B cell (primary cell): ENCODE measurements around the gene PAX2. TPM values are rescaled to one million over a fixed set of nuclear protein-coding genes. Genes with fewer than 3 reads are reported as not detected.

Experiments used
- ATAC-seq: fragments of 200-7000 bp; cut with Tn5 transposase; one replicate; pipeline ENCODE4 v1.10.0; 2021; ENCODE audit warnings: low read depth, mild to moderate bottlenecking, moderate number of reproducible peaks, moderate library complexity
- CTCF ChIA-PET: fragments of 350-600 bp; sonication (Branson Sonifier 250); formaldehyde crosslinking; loops from one replicate; lab custom pipeline; 2021; ENCODE audit warnings: antibody characterized with exemption, inconsistent platforms; lab: Charles Lee
- POLR2A ChIA-PET: fragments of 350-600 bp; sonication (Branson Sonifier 250); formaldehyde crosslinking; loops from one replicate; lab custom pipeline; 2021; ENCODE audit warnings: antibody characterized with exemption; lab: Charles Lee
- DNase-seq: peaks from one replicate; pipeline ENCODE4 v3.0.0; 2013
- H2AFZ ChIP-seq: 2 replicates; pipeline ENCODE4 v1.6.1; 2012; ENCODE audit warnings: mild to moderate bottlenecking, low read depth, low read length; ENCODE audit not compliant: insufficient read depth, poor library complexity, severe bottlenecking
- H3K27ac ChIP-seq, 2 donors: 1 replicate in 1 of 2; 2 replicates in 1 of 2; pipeline ENCODE4 v1.5.1; 2012 to 2013; ENCODE audit warnings: low read length in 2 of 2, mild to moderate bottlenecking in 2 of 2, moderate library complexity in 1 of 2
- H3K27me3 ChIP-seq, 4 experiments: fragments of 200-600 bp in 1 of 4; sonication (generic) in 1 of 4; replicated peaks in 1 of 4; 1 replicate in 2 of 4; 2 replicates in 2 of 4; pipeline versions ENCODE4 v1.6.1 to v1.7.0; 2013 to 2016; ENCODE audit warnings: low read length in 3 of 4, mild to moderate bottlenecking in 2 of 4, mixed read lengths in 1 of 4, moderate library complexity in 1 of 4; ENCODE audit not compliant: insufficient read depth in 4 of 4, control insufficient read depth in 3 of 4; ENCODE audit errors: control extremely low read depth in 1 of 4
- H3K36me3 ChIP-seq, 2 experiments: replicated peaks in 1 of 2; 1 replicate in 1 of 2; 2 replicates in 1 of 2; pipeline versions ENCODE4 v1.6.1 to v1.7.1; 2013; ENCODE audit warnings: low read length in 1 of 2; ENCODE audit not compliant: insufficient read depth in 2 of 2, control insufficient read depth in 1 of 2; ENCODE audit errors: control extremely low read depth in 1 of 2, extremely low read depth in 1 of 2
- H3K4me1 ChIP-seq, 2 donors: fragments of 200-600 bp in 1 of 2; sonication (generic) in 1 of 2; 1 replicate in 1 of 2; 2 replicates in 1 of 2; pipeline versions ENCODE4 v1.5.1 to v1.6.1; 2013 to 2017; ENCODE audit warnings: low read length in 2 of 2; ENCODE audit not compliant: control insufficient read depth in 2 of 2, insufficient read depth in 2 of 2
- H3K4me2 ChIP-seq: replicated peaks from 2 replicates; pipeline ENCODE3; 2012; ENCODE audit warnings: mild to moderate bottlenecking, low read depth, low read length; ENCODE audit not compliant: poor library complexity, severe bottlenecking
- H3K4me3 ChIP-seq, 5 experiments: fragments of 200-600 bp in 1 of 5; sonication (generic) in 1 of 5; 1 replicate in 3 of 5; 2 replicates in 2 of 5; pipeline versions ENCODE4 v1.5.1 to v1.7.0; 2011 to 2016; ENCODE audit warnings: low read length in 4 of 5, mild to moderate bottlenecking in 4 of 5, low read depth in 2 of 5, control low read depth in 1 of 5, moderate library complexity in 1 of 5; ENCODE audit not compliant: insufficient read depth in 1 of 5; ENCODE audit errors: control extremely low read depth in 1 of 5, extremely low read depth in 1 of 5
- H3K79me2 ChIP-seq: fragments of 200-600 bp; sonication (generic); one replicate; pipeline ENCODE4 v1.6.0; 2016; ENCODE audit warnings: low read length; ENCODE audit not compliant: control insufficient read depth, insufficient read depth
- H3K9ac ChIP-seq: fragments of 200-600 bp; sonication (generic); 2 replicates; pipeline ENCODE4 v1.6.1; 2017; ENCODE audit warnings: mild to moderate bottlenecking, low read length, moderate library complexity
- H3K9me3 ChIP-seq, 3 donors: one replicate each; pipeline versions ENCODE4 v1.6.1 to v1.7.1; 2013; ENCODE audit warnings: low read length in 2 of 3; ENCODE audit not compliant: control insufficient read depth in 2 of 3, insufficient read depth in 1 of 3; ENCODE audit errors: control extremely low read depth in 1 of 3
- H4K20me1 ChIP-seq: 2 replicates; pipeline ENCODE4 v1.6.0; 2012; ENCODE audit warnings: mild to moderate bottlenecking, low read length; ENCODE audit not compliant: insufficient read depth, control insufficient read depth, poor library complexity, severe bottlenecking
- H3K27ac Mint-ChIP-seq: one replicate; pipeline ENCODE4 v1.8.0; 2021; ENCODE audit warnings: mixed read lengths
- H3K27me3 Mint-ChIP-seq: one replicate; pipeline ENCODE4 v1.8.0; 2021; ENCODE audit warnings: mixed read lengths
- H3K4me1 Mint-ChIP-seq: one replicate; pipeline ENCODE4 v1.8.0; 2021; ENCODE audit warnings: mixed read lengths
- H3K4me3 Mint-ChIP-seq: one replicate; pipeline ENCODE4 v1.8.0; 2021; ENCODE audit warnings: mixed read lengths
- H3K9me3 Mint-ChIP-seq: one replicate; pipeline ENCODE4 v1.8.0; 2022; ENCODE audit warnings: mixed read lengths; ENCODE audit not compliant: insufficient read depth
- EZH2 ChIP-seq: IDR thresholded peaks from 2 replicates; pipeline ENCODE4 v1.6.1; 2012; ENCODE audit warnings: borderline replicate concordance, low read depth, mild to moderate bottlenecking, moderate library complexity, low read length; ENCODE audit not compliant: insufficient read depth, poor library complexity, severe bottlenecking
- WGBS: methylation state at CpG from one replicate; pipeline ENCODE4 v1.1.5; 2013; ENCODE audit warnings: missing lambda C conversion rate; ENCODE audit not compliant: insufficient coverage; 5-methylcytosine and 5-hydroxymethylcytosine counted together
- intact Hi-C: fragments of 100-400 bp; cut with micrococcal nuclease; formaldehyde crosslinking; loops from one replicate; pipeline ENCODE4 v1.10.0; 2022
- polyA plus RNA-seq: library from polyadenylated mRNA; depleted of rRNA; stranded (reverse); fragments of >200 nt; gene quantifications from 2 replicates; pipeline ENCODE4 v1.2.3, GENCODE V29; 2012
- total RNA-seq, 2 donors: library from RNA; stranded (reverse); fragments of 120-200 nt in 1 of 2; gene quantifications; 1 replicate in 1 of 2; 2 replicates in 1 of 2; pipeline versions ENCODE4 v1.2.3 to v1.2.4, GENCODE V29; 2013 to 2022
- TF ChIP-seq, protein P1 (sequence below): fragments of 200-600 bp; IDR thresholded peaks from one replicate; pipeline ENCODE4 v1.8.0; 2022; ENCODE audit warnings: antibody characterized with exemption, mild to moderate bottlenecking

Gene PAX2
- total and polyA plus RNA-seq, 2 donors (not counting 1 experiment from before 2014, with no cell fraction given): 0.12 TPM; not detected in 1

DNA sequence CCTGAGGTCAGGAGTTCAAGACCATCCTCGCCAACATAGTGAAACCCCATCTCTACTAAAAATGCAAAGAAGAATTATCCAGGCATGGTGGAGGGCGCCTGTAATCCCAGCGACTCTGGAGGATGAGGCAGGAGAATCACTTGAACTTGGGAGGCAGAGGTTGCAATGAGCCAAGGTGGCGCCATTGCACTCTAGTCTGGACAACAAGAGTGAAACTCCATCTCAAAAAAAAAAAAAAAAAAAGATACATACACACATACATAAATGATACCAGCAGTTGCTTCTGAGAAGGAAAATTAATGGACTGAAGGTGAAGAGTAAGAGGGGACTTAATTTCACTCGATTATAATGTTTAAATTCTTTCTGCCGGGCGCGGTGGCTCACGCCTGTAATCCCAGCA lies 40.2 kb upstream of the PAX2 start:
- Mint-ChIP-seq H3K27me3 (peaks cover 36% of the 10 kb centered on the region), H3K4me1 (no peaks in the 10 kb centered on the region), H3K27ac (no peak overlapping the region), H3K9me3 (no peaks in the 10 kb centered on the region), H3K4me3 (no peak overlapping the region)
- Histone ChIP-seq H3K9ac (no peak overlapping the region), H3K4me3 (no peak overlapping the region), H4K20me1 (no peaks in the 10 kb centered on the region), H3K27me3 (peaks cover 0 to 29% (median 3%) of the 10 kb centered on the region in 4 experiments), H3K36me3 (no peaks in the 10 kb centered on the region), H2AFZ (no peak overlapping the region), H3K4me1 (no peaks in the 10 kb centered on the region), H3K9me3 (peaks cover 0 to 9% (median 0%) of the 10 kb centered on the region in 3 donors), H3K4me2 (no peak overlapping the region), H3K79me2 (no peaks in the 10 kb centered on the region), H3K27ac (no peak overlapping the region)
- intact Hi-C loops: no loop called here
- POLR2A ChIA-PET: no interaction called here
- DNase-seq (no peak), ATAC-seq (no peak)
- TF ChIP-seq, protein P1, sequence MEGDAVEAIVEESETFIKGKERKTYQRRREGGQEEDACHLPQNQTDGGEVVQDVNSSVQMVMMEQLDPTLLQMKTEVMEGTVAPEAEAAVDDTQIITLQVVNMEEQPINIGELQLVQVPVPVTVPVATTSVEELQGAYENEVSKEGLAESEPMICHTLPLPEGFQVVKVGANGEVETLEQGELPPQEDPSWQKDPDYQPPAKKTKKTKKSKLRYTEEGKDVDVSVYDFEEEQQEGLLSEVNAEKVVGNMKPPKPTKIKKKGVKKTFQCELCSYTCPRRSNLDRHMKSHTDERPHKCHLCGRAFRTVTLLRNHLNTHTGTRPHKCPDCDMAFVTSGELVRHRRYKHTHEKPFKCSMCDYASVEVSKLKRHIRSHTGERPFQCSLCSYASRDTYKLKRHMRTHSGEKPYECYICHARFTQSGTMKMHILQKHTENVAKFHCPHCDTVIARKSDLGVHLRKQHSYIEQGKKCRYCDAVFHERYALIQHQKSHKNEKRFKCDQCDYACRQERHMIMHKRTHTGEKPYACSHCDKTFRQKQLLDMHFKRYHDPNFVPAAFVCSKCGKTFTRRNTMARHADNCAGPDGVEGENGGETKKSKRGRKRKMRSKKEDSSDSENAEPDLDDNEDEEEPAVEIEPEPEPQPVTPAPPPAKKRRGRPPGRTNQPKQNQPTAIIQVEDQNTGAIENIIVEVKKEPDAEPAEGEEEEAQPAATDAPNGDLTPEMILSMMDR: no peak
- 96% methylated on average over 5 of the region's 9 CpGs for WGBS
- CTCF ChIA-PET: no interaction called here

DNA sequence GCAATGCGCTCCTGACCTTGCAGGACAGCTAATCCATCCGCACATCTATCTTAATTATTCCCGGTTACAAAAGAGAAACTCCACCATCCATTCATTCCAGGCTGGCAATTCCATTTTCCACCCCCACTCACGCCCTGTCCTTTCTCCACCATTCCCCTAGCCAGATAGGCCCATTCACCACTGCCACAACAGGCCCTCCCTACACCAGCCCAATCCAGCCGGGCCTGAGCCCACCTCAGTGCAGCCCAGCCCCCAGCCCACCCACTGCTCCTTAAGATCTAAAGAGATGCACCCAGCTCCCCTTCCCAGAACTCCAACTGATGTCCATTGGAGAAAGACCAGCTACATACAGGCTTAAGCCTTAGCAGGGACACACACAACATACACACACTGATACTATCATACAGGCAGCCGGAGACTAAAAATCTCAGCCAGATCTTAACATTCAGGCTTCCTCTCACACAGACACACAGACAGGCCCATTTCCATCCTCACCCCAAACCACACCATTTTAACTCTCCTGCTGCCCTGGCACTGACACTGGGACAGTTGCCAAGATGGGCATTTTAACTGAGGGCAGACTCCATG lies 38.0 kb upstream of the PAX2 start:
- intact Hi-C loops: no loop called here
- H3K27me3 Mint-ChIP-seq: peaks cover 56% of the 10 kb centered on the region

More for the DNA sequence above, 38.0 kb upstream of the PAX2 start:
- no peak overlapping the region for H2AFZ ChIP-seq
- no peak for DNase-seq
- Mint-ChIP-seq H3K4me3 (no peak overlapping the region), H3K27ac (no peak overlapping the region), H3K4me1 (peaks cover 3% of the 10 kb centered on the region), H3K9me3 (no peaks in the 10 kb centered on the region)
- WGBS: 71% methylated on average over 6 of the region's 6 CpGs
- H3K79me2 ChIP-seq: no peaks in the 10 kb centered on the region
- peaks cover 0 to 48% (median 14%) of the 10 kb centered on the region in 4 experiments for H3K27me3 ChIP-seq
- ChIA-PET POLR2A (no interaction called here), CTCF (no interaction called here)
- no peak overlapping the region for H3K4me3 ChIP-seq
- no peaks in the 10 kb centered on the region for H4K20me1 ChIP-seq
- no peak overlapping the region for H3K27ac ChIP-seq
- peaks cover 0 to 7% of the 10 kb centered on the region in 2 donors for H3K4me1 ChIP-seq
- no peak overlapping the region for H3K9ac ChIP-seq
- TF ChIP-seq, protein P1: no peak
- no peak for TF ChIP-seq EZH2
- no peaks in the 10 kb centered on the region for H3K36me3 ChIP-seq
- H3K4me2 ChIP-seq: no peak overlapping the region
- H3K9me3 ChIP-seq: peaks cover 0 to 9% (median 0%) of the 10 kb centered on the region in 3 donors
- no peak for ATAC-seq
